ENCODE measurements around the gene CCNYL1. TPM values are rescaled to one million over a fixed set of nuclear protein-coding genes. Genes with fewer than 3 reads are reported as not detected.
"Not testable (repeated sequence)": the region's sequence is repeated elsewhere in the genome, so short reads cannot be mapped to it uniquely, and the experiment has no call there.

Gene CCNYL1
- total and polyA plus RNA-seq, 5 donors from 2014 or later = 0.81 to 13.1 (median 1.1) TPM

DNA sequence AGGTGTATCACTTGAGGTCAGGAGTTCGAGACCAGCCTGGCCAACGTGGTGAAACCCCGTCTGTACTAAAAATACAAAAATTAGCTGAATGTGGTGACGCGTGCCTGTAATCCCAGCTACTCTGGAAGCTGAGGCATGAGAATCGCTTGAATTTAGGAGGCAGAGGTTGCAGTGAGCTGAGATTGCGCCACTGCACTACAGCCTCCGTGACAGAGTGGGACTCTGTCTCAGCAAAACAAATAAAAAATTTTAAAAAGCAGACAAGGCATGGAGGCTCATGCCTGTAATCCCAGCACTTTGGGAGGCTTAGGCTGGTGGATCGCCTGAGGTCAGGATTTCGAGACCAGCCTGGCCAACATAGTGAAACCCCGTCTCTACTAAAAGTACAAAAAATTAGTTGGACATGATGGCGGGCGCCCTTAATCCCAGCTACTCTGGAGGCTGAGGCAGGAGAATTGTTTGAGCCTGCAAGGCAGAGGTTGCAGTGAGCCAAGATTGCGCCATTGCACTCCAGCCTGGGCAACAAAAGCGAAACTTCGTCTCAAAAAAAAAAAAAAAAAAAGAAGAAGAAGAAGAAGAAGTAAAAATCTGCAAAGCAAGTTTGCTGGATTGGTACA, 20.5 kb upstream of the CCNYL1 start:
- H3K9me3 Mint-ChIP-seq; H3K27ac Mint-ChIP-seq; H3K36me3 ChIP-seq (ENCODE audit: control insufficient read depth, insufficient read depth, low read length): not testable (repeated sequence)

DNA sequence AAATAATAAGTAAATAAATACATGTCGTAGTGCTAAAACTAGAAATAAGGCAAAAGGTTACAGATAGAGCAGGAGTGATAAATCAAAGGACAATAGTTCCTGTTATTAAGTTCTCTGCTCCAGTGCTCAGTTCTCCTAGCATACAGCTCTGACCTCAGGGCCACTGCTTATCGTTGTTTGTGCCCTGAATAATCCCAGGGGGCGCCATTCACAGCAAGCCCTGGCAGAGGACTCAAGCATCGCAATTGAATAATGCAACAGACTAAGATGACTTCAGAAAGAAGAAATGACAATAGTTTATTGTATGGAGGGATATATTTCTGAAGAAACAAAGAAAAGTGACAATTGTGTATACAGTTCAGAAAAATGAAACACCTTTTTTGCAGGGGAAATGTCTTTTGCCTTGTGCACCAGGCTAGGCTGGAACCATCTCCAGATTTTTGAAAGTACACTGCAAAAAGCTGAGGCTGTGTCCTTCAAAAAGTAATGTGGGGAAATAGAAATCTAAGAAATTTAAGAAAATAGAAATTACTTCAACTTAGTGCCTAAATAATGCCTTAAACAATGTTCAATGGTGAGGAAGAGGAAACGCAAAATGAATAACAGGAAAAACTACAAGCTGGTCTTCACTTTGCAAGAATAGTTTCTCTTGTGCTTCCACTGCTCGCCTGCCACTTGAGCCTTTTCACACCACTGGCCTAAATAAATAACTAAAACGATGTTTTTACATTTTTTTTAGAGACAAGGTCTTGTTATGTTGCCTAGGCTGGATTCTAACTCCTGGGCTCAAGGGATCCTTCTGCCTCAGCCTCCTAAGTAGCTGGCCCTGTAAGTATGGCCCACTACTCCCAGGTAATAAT, 19.0 kb upstream of the CCNYL1 start:
- no peak overlapping the region for H3K27ac Mint-ChIP-seq
- Histone ChIP-seq H3K27ac (ENCODE audit: insufficient read depth, low read length, poor library complexity, severe bottlenecking) (no peak overlapping the region), H3K27me3 (ENCODE audit: control insufficient read depth, insufficient read depth, low read length) (no peaks in the 10 kb centered on the region), H3K4me3 (ENCODE audit: low read depth, low read length) (no peak overlapping the region), H3K9me3 (ENCODE audit: control insufficient read depth in 2 of 2, low read length in 2 of 2) (no peaks in the 10 kb centered on the region), H3K36me3 (ENCODE audit: control insufficient read depth, insufficient read depth, low read length) (no peaks in the 10 kb centered on the region), H3K4me1 (ENCODE audit: control insufficient read depth, insufficient read depth, low read length, poor library complexity, severe bottlenecking) (no peaks in the 10 kb centered on the region)
- H3K9me3 Mint-ChIP-seq = no peaks in the 10 kb centered on the region
- no peak overlapping the region for H3K4me3 Mint-ChIP-seq
- peak; percentile 55 to 72 for ATAC-seq (ENCODE audit: low read depth in 2 of 2)
- no peaks in the 10 kb centered on the region for H3K36me3 Mint-ChIP-seq
- peak in 2 of 3 donors; percentile 43 to 68 for DNase-seq
- peaks cover 8% of the 10 kb centered on the region for H3K27me3 Mint-ChIP-seq
- H3K4me1 Mint-ChIP-seq = peaks cover 0 to 6% (median 4%) of the 10 kb centered on the region in 4 donors

More for the DNA sequence above, 20.5 kb upstream of the CCNYL1 start:
- DNase-seq; H3K36me3 Mint-ChIP-seq; H3K27ac ChIP-seq (ENCODE audit: insufficient read depth, low read length, poor library complexity, severe bottlenecking); H3K4me1 Mint-ChIP-seq; H3K27me3 ChIP-seq (ENCODE audit: control insufficient read depth, insufficient read depth, low read length); H3K4me3 ChIP-seq (ENCODE audit: low read depth, low read length); H3K9me3 ChIP-seq (ENCODE audit: control insufficient read depth in 2 of 2, low read length in 2 of 2); H3K4me3 Mint-ChIP-seq; H3K4me1 ChIP-seq (ENCODE audit: control insufficient read depth, insufficient read depth, low read length, poor library complexity, severe bottlenecking); H3K27me3 Mint-ChIP-seq; ATAC-seq (ENCODE audit: low read depth in 2 of 2): not testable (repeated sequence)

DNA sequence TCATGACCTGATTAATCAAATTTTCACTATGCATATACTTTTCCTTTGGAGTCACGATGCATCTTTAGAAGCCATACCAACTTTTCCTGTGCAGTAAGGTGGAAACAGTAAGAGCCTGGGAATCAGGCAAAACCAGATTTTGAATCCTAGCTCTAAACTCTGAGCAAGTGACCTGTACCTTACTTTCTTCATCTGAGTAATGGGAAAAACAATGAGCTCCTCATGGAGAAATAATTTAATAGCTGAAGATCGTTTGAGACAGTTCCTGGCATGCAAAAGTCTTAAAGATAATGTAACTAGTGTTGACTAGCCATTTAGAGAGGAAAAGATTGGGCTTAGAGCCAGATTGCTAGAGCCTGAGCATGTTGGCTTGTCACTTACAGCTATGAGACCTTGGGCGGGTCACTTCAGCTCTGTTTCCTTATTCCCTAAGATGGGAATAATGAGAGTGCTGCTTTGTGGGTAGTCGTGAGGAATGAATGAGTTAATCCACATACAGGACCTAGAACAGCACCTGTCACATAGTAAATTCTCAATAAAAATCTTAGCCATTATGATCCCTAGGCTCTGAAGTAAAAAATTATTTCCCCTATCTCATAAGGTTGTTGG, 17.7 kb upstream of the CCNYL1 start:
- Mint-ChIP-seq H3K4me3 (no peak overlapping the region), H3K27ac (peak overlapping the region in 1 of 3 donors; percentile 33), H3K36me3 (no peaks in the 10 kb centered on the region), H3K9me3 (no peaks in the 10 kb centered on the region), H3K27me3 (peaks cover 5% of the 10 kb centered on the region), H3K4me1 (peaks cover 0 to 5% (median 2%) of the 10 kb centered on the region in 4 donors)
- Histone ChIP-seq H3K27me3 (ENCODE audit: control insufficient read depth, insufficient read depth, low read length) (no peaks in the 10 kb centered on the region), H3K4me1 (ENCODE audit: control insufficient read depth, insufficient read depth, low read length, poor library complexity, severe bottlenecking) (no peaks in the 10 kb centered on the region), H3K4me3 (ENCODE audit: low read depth, low read length) (no peak overlapping the region), H3K27ac (ENCODE audit: insufficient read depth, low read length, poor library complexity, severe bottlenecking) (no peak overlapping the region), H3K9me3 (ENCODE audit: control insufficient read depth in 2 of 2, low read length in 2 of 2) (no peaks in the 10 kb centered on the region), H3K36me3 (ENCODE audit: control insufficient read depth, insufficient read depth, low read length) (no peaks in the 10 kb centered on the region)
- no peak for DNase-seq
- no peak for ATAC-seq (ENCODE audit: low read depth in 2 of 2)

- Mint-ChIP-seq H3K4me3 (no peak overlapping the region), H3K27ac (no peak overlapping the region), H3K36me3 (no peaks in the 10 kb centered on the region), H3K9me3 (no peaks in the 10 kb centered on the region), H3K27me3 (peaks cover 4% of the 10 kb centered on the region), H3K4me1 (peaks cover 0 to 5% (median 2%) of the 10 kb centered on the region in 4 donors)
- H3K36me3 ChIP-seq (ENCODE audit: control insufficient read depth, insufficient read depth, low read length) = no peaks in the 10 kb centered on the region
- no peaks in the 10 kb centered on the region for H3K27me3 ChIP-seq (ENCODE audit: control insufficient read depth, insufficient read depth, low read length)
- no peak overlapping the region for H3K4me3 ChIP-seq (ENCODE audit: low read depth, low read length)
- H3K9me3 ChIP-seq (ENCODE audit: control insufficient read depth in 2 of 2, low read length in 2 of 2) = no peaks in the 10 kb centered on the region
- DNase-seq (no peak), ATAC-seq (ENCODE audit: low read depth in 2 of 2) (no peak)
- no peak overlapping the region for H3K27ac ChIP-seq (ENCODE audit: insufficient read depth, low read length, poor library complexity, severe bottlenecking)
- no peaks in the 10 kb centered on the region for H3K4me1 ChIP-seq (ENCODE audit: control insufficient read depth, insufficient read depth, low read length, poor library complexity, severe bottlenecking)
Measured at GRCh38 chr2:207694811-207695281, 16.6 kb upstream of the CCNYL1 start.

DNA sequence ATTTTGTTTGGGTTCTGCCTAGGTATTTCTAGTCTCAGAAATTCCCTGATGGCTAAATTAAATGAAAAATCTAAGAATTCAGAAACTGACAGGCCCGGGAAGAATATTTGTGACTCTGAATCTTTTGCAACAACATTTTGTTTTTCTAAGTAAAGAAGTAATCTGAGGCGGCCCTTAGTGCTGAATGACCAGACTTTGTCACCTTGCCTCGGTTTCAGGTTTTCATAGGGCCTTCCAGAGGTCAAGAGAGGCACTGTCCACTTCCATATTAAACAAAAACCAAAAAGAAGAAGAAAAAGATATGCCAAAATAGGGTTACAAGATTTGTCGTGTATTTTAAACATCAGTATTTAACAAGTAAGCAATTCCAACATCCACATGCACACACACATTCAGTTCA, 16.1 kb upstream of the CCNYL1 start:
- DNase-seq (no peak), ATAC-seq (ENCODE audit: low read depth in 2 of 2) (no peak)
- Histone ChIP-seq H3K27me3 (ENCODE audit: control insufficient read depth, insufficient read depth, low read length) (no peaks in the 10 kb centered on the region), H3K27ac (ENCODE audit: insufficient read depth, low read length, poor library complexity, severe bottlenecking) (no peak overlapping the region), H3K4me1 (ENCODE audit: control insufficient read depth, insufficient read depth, low read length, poor library complexity, severe bottlenecking) (no peaks in the 10 kb centered on the region), H3K9me3 (ENCODE audit: control insufficient read depth in 2 of 2, low read length in 2 of 2) (no peaks in the 10 kb centered on the region), H3K4me3 (ENCODE audit: low read depth, low read length) (no peak overlapping the region), H3K36me3 (ENCODE audit: control insufficient read depth, insufficient read depth, low read length) (no peaks in the 10 kb centered on the region)
- Mint-ChIP-seq H3K27me3 (peaks cover 4% of the 10 kb centered on the region), H3K27ac (no peak overlapping the region), H3K36me3 (no peaks in the 10 kb centered on the region), H3K4me1 (peaks cover 0 to 5% (median 2%) of the 10 kb centered on the region in 4 donors), H3K4me3 (no peak overlapping the region), H3K9me3 (no peaks in the 10 kb centered on the region)

DNA sequence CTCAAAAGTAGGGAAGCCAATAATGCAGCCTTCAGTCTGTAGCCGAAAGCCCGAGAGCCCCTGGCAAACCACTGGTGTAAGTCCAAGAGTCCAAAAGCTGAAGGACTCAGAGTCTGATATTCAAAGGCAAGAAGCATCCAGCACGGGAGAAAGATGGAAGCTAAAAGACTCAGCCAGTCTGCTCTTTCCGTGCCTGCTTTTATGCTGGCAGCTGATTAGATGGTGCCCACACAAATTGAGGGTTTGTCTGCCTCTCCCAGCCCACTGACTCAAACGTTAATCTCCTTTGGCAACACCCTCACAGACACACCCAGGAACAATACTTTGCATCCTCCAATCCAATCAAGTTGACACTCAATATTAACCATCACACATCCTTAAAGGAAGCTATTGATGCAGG, 14.5 kb upstream of the CCNYL1 start:
- H3K36me3 Mint-ChIP-seq; H3K4me3 ChIP-seq (ENCODE audit: low read depth, low read length); H3K27ac ChIP-seq (ENCODE audit: insufficient read depth, low read length, poor library complexity, severe bottlenecking); DNase-seq; H3K27ac Mint-ChIP-seq; H3K4me1 ChIP-seq (ENCODE audit: control insufficient read depth, insufficient read depth, low read length, poor library complexity, severe bottlenecking); H3K4me1 Mint-ChIP-seq; H3K27me3 Mint-ChIP-seq; H3K27me3 ChIP-seq (ENCODE audit: control insufficient read depth, insufficient read depth, low read length); H3K36me3 ChIP-seq (ENCODE audit: control insufficient read depth, insufficient read depth, low read length); H3K4me3 Mint-ChIP-seq; H3K9me3 ChIP-seq (ENCODE audit: control insufficient read depth in 2 of 2, low read length in 2 of 2); H3K9me3 Mint-ChIP-seq; ATAC-seq (ENCODE audit: low read depth in 2 of 2): not testable (repeated sequence)

DNA sequence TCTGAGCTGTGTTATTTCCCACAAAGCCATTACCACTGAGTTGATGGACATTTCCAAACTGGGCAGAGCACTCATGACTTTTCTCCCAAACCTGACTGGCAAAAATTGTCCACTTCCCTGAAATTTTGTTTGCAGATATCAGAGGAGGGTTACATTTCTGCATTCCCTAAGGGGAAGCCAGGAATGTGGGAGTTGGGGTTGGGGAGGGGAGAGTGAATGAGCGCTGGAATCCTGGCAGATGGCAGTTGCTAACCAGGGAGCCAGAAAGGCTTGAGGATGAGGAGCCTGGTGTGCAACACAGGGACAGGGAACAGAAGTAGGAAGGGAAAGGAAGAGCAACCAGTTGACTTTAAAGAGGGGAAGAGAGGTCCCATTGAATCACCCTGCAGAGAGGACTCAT, 14.0 kb upstream of the CCNYL1 start:
- H3K27me3 Mint-ChIP-seq = peaks cover 4% of the 10 kb centered on the region
- H3K36me3 Mint-ChIP-seq = no peaks in the 10 kb centered on the region
- ATAC-seq (ENCODE audit: low read depth in 2 of 2) = no peak
- H3K9me3 Mint-ChIP-seq = no peaks in the 10 kb centered on the region
- Histone ChIP-seq H3K4me1 (ENCODE audit: control insufficient read depth, insufficient read depth, low read length, poor library complexity, severe bottlenecking) (no peaks in the 10 kb centered on the region), H3K4me3 (ENCODE audit: low read depth, low read length) (no peak overlapping the region), H3K27ac (ENCODE audit: insufficient read depth, low read length, poor library complexity, severe bottlenecking) (no peak overlapping the region), H3K9me3 (ENCODE audit: control insufficient read depth in 2 of 2, low read length in 2 of 2) (no peaks in the 10 kb centered on the region), H3K27me3 (ENCODE audit: control insufficient read depth, insufficient read depth, low read length) (no peaks in the 10 kb centered on the region), H3K36me3 (ENCODE audit: control insufficient read depth, insufficient read depth, low read length) (no peaks in the 10 kb centered on the region)
- H3K4me3 Mint-ChIP-seq = no peak overlapping the region
- H3K4me1 Mint-ChIP-seq = peaks cover 0 to 2% (median 0%) of the 10 kb centered on the region in 4 donors
- no peak for DNase-seq
- no peak overlapping the region for H3K27ac Mint-ChIP-seq

Measured in CD4-positive, CD25-positive, alpha-beta regulatory T cell (primary cell).